Right renal cortex interstitium (tissue), 3 donors: ENCODE data around the gene SKAP1. TPM values are rescaled to one million over a fixed set of nuclear protein-coding genes. Genes with fewer than 3 reads are reported as not detected.
"Not testable (repeated sequence)": the region's sequence is repeated elsewhere in the genome, so short reads cannot be mapped to it uniquely, and the experiment has no call there.

Experiments used
- DNase-seq, 3 donors: peaks; one replicate each; pipeline ENCODE4 v3.0.0-alpha.2; 2013; ENCODE audit warnings: low read depth in 3 of 3, low spot score in 2 of 3
- polyA plus RNA-seq, 3 donors: library from polyadenylated mRNA; unstranded; fragments of 120-200 nt; gene quantifications; one replicate each; pipeline ENCODE4 v1.2.1, GENCODE V29; 2013; ENCODE audit not compliant: insufficient read length in 3 of 3

SKAP1 gene
- polyA plus RNA-seq, 3 donors: 12.0 to 13.6 (median 13.0) TPM

DNA sequence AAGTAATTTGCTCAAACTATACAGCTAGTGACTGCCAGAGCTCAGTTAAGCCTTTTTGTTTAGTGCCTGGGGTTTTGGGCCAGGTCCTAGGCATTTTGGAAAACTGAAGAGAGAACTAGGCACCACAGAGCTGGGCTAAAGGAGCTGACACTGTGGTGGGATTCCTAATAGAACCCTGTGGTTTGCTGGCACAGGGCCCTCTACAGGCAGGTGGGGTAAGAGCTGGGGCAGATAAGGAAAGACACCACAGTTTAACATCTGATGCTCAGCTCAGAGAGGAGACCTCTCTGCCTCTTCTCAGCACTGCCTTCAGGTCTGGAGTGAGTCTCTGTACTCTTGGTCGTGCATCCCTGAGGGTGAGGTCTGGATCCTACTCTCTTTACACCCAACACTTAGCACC, 201.3 kb downstream of the SKAP1 start:
- no peak for DNase-seq

GRCh38 chr17:48225725-48226567, 204.1 kb downstream of the SKAP1 start:
- no peak for DNase-seq

- no peak for DNase-seq
Measured at GRCh38 chr17:48223945-48224344, 206.1 kb downstream of the SKAP1 start.

- no peak for DNase-seq
Measured at GRCh38 chr17:48219617-48220016, 210.4 kb downstream of the SKAP1 start.

- no peak for DNase-seq
Measured at GRCh38 chr17:48215583-48216139, 214.4 kb downstream of the SKAP1 start.

DNA sequence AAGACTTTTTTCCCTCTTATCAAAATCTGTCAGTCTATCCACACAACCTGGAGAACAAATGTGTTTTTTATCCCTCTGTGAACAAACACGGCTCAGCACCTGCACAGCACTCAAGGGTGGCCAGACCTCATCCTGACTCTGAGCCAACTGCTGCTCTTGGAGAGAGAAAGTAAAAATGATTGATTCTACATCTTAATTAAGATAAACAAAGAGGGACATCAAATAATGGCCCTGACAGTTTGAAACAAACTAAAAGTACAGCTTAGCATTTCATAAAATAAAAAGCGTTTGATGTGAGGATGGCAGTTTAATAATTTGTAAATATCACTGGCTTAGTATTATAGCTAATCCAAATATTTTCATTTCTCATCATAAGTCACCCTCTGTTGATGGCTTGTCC, 216.2 kb downstream of the SKAP1 start:
- DNase-seq: no peak

DNA sequence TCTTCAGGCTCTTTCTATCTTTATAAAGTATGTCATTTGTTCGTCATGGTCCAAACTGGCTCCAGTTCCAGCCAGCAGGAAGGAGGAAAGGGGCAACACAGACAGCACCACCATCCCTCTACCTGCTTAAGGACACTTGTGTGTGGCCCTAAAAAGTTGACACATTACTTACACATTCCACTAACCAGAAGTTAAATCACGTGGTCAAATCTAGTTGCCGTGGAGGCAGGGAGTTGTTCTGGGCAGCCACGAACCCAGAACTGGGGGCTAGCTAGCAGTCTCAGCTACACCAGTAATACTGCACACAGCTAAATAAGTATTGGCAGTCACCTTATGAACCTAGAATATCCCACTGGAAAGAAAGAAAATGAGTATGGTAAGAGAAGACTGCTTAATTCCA, 218.2 kb downstream of the SKAP1 start:
- DNase-seq: no peak

- no peak for DNase-seq
Measured at GRCh38 chr17:48211011-48211410, 219.0 kb downstream of the SKAP1 start.

- no peak for DNase-seq
Measured at GRCh38 chr17:48209973-48210372, 220.0 kb downstream of the SKAP1 start.

DNA sequence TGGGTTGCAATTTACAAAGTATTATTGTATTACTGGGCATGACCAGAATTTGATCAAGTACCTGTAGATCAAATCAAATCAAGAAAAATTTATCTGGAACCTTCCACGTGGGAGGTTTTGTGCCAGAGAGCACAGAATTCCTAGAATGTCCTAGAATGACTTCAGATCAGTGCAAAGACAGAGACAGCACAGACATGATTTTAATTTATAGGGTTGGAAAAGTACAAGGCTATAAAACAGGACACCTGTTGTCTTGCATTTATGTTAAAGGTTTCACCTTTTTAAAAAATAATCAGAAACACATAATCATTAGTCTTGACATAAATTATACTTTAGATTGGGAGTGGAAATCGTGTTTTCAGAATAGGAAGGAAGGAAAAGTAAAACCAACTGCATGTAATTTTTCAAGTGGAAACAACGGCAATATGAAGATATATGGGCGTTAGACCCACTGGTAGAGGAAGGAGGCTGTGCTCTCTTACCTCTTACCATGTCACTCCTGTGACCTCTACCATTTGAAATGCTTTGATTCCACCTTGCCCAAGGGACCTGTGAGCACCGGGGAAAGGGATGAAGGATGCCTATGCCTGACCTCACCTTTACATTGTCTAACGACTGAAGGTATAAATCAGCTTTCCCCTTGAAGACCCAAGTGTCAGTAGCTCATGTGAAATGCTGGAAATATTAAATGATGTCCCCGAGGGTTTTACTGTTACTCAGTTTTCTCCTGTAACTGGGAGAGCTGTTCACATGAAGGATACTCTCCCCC, 222.1 kb downstream of the SKAP1 start:
- DNase-seq: no peak

GRCh38 chr17:48207036-48207435, 223.0 kb downstream of the SKAP1 start:
- not testable (repeated sequence) for DNase-seq

GRCh38 chr17:48202959-48203358, 227.1 kb downstream of the SKAP1 start:
- DNase-seq: no peak

DNA sequence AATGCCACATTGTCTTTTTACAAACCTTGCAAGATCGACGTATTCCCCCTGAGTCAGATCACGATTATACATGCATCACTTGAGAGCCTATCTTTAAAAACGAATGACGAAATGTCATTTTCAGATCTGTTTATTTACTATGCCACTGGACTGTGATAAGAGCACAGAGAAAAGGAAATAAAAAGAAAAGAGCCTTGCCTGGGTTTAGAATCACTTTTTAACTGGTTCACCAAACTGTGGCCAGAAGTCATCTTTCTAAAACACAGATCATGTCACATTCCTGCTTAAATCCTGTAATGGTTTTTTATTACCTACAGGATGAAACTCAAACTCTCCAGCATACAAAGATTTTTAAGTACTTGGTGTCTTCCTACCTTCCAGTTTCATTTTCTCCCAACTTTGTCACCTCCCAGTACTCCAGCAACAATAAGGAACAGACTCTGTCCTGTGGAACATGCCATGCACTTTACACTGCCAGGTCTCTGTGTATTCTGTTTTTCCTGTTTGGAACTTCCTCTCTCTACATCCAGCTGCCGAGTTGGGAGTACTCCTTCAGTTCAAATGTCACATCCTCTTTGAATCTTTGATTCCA, 231.0 kb downstream of the SKAP1 start:
- no peak for DNase-seq

- DNase-seq: no peak
Measured at GRCh38 chr17:48195910-48196309, 234.1 kb downstream of the SKAP1 start.

DNA sequence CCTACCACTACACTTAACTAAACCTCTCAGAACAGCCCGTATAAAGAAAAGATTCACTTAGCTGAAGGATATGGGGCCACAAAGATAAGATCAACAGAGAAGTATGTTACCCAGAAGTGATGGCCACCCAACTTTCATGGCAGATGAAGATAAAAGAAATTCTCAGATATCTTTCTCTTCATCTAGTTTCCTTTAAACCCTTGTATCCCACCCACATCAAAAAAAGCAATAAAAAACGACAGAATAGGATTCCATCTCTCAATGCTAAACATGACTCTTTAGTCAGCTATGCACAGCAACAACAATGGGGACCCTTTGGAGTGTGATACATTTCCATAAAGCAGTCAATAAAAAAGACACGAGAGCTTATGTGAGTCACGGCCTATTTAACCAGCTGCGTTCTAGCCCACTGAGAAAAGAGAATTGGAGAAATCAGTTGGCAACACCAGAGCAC, 235.9 kb downstream of the SKAP1 start:
- no peak for DNase-seq

GRCh38 chr17:48192321-48192731, 237.7 kb downstream of the SKAP1 start:
- DNase-seq: no peak

- no peak for DNase-seq
Measured at GRCh38 chr17:48191362-48191761, 238.7 kb downstream of the SKAP1 start.

DNA sequence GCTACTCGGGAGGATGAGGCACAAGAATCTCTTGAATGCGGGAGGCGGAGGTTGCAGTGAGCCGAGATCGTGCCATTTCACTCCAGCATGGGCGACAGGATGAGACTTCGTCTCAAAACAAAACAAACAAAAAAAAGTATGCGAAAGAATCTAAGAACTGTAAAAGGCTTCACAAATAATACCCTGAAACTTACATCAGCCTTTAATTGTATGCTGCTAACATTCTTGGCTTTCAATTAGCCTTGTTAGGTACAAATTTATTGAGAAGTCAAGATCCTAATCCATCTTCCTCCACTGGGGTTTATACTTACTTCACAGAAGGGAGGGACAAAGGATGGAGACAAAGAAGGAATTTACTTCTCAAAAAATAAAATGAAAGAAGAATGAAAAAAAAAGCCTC, 239.1 kb downstream of the SKAP1 start:
- no peak for DNase-seq

- no peak for DNase-seq
Measured at GRCh38 chr17:48187872-48188608, 242.0 kb downstream of the SKAP1 start.

GRCh38 chr17:48186317-48186716, 243.7 kb downstream of the SKAP1 start:
- not testable (repeated sequence) for DNase-seq
